ENCODE measurements around the gene ERBB4.

DNA sequence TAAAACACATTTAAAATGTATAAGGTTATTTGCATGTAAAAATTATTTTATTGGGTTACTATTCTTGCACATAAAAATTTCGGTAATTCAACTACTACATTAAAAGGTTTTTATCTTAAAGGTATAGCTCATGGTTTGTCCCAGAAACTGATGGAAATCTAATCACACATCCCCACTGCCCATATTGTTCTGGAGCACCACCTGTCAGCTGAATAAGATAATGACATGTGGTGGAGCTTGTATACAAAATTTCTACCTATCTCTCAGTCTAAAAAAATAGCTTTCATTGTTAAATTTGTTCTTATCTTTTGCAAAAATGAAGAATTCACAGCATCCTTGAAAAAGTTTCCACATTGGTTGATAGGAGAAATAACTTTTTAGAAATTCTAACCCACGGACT is 18.3 kb downstream of the ERBB4 start:
- TF ChIP-seq, protein P1, sequence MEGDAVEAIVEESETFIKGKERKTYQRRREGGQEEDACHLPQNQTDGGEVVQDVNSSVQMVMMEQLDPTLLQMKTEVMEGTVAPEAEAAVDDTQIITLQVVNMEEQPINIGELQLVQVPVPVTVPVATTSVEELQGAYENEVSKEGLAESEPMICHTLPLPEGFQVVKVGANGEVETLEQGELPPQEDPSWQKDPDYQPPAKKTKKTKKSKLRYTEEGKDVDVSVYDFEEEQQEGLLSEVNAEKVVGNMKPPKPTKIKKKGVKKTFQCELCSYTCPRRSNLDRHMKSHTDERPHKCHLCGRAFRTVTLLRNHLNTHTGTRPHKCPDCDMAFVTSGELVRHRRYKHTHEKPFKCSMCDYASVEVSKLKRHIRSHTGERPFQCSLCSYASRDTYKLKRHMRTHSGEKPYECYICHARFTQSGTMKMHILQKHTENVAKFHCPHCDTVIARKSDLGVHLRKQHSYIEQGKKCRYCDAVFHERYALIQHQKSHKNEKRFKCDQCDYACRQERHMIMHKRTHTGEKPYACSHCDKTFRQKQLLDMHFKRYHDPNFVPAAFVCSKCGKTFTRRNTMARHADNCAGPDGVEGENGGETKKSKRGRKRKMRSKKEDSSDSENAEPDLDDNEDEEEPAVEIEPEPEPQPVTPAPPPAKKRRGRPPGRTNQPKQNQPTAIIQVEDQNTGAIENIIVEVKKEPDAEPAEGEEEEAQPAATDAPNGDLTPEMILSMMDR (conservative IDR thresholded peaks at IDR 0.05; ENCODE audit: low read length) = peak; percentile 76
- TF ChIP-seq EZH2phosphoT487 (IDR thresholded peaks at IDR 0.05; ENCODE audit: borderline replicate concordance) = no peak
